GM12891 (cell line): ENCODE measurements around the gene INAFM2.

Experiments
- DNase-seq: peaks from one replicate; pipeline ENCODE4 v3.0.0; 2011; ENCODE audit warnings: low spot score; ENCODE audit not compliant: insufficient read length
- FAIRE-seq: peaks from 2 replicates; lab custom pipeline; 2011; peaks lifted over from hg19 to GRCh38; lab: Jason Lieb, UNC
- PAX5 ChIP-seq: IDR thresholded peaks from 2 replicates; pipeline ENCODE4 v1.6.1; 2011; ENCODE audit warnings: low read length, moderate library complexity, mild to moderate bottlenecking; ENCODE audit not compliant: insufficient read depth, severe bottlenecking
- POLR2A ChIP-seq: IDR thresholded peaks from 2 replicates; pipeline ENCODE4 v1.6.1; 2011; ENCODE audit warnings: low read depth, low read length, control low read depth
- POLR2AphosphoS5 ChIP-seq: IDR thresholded peaks from 2 replicates; pipeline ENCODE4 v1.6.1; 2011; ENCODE audit warnings: low read depth, low read length, control low read depth
- POU2F2 ChIP-seq: IDR thresholded peaks from 2 replicates; pipeline ENCODE4 v1.6.1; 2011; ENCODE audit warnings: low read depth, mild to moderate bottlenecking, control low read depth, low read length, moderate library complexity
- SPI1 ChIP-seq: IDR thresholded peaks from 2 replicates; pipeline ENCODE4 v1.6.1; 2011; ENCODE audit warnings: low read depth, low read length, control low read depth
- TAF1 ChIP-seq: IDR thresholded peaks from 2 replicates; pipeline ENCODE4 v1.6.1; 2011; ENCODE audit warnings: low read depth, low read length, control low read depth

Gene INAFM2

DNA sequence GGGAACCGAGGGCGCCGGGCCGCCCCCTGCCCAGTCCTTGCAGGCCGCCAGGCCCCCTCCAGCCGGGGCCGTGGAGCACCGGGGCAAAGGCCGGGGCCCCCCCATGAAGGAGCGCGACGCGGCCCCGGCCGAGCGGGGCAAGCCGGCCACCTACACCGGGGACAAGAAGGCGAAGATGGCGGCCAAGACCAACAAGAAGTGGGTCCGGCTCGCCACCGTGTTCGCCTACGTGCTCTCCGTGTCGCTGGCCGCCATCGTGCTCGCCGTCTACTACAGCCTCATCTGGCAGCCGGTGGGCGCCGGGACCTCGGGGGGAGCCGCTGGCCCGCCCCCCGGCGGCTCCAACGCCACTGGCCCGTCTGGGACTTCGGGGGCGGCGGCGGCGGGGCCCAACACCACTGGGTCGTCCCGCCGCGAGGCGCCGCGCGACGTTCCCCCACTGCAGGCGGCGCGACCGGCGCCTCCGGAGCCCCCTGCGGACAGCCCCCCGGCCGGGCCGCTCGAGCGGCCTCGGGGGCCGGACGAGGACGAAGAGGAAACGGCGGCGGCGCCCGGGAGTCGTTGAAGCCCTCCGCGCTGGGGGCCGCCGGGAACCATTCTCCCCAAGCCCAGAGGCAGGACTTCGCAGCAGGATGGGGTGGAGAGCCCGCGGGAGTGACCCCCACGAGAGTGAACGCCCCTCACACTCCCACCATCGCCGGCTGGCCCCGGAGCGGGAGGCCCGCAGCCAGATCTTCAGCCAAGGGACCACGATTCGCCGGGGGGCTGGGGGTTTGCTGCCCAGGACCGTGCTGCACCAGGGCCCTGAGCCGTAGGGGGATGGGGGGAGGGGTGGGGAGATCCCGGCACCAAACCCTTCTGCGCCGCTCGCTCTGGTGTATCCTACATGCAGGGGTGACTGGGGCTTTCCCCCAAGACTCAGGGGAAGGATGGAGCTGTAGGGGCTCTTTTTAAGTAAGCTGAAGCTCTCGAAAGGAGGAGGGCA, 753 bp downstream of the INAFM2 start:
- DNase-seq: no peak
- no peak for FAIRE-seq
- TF ChIP-seq SPI1 (no peak), PAX5 (no peak), POLR2A (no peak), TAF1 (no peak), POLR2AphosphoS5 (no peak), POU2F2 (no peak)

DNA sequence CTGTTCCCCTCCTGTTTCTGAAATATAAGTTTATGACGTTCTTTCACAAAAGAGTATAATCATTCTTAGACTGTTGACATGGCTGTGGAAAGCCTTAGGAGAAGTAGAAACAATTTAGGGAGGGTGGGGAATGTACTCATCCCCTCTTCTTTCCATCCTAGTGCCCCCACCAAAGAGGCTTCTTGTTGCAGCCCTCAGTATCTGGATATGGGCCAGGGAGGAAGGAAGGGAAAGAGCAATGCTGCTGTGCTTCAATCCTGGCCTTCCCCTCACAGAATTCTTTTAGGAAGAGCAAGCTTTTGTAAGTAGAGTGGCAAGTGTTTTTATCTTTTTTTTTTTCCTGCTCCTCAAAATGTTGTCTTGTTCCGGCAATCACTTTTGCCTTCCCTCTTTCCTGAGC, 1.7 kb downstream of the INAFM2 start:
- DNase-seq (no peak), FAIRE-seq (no peak)
- no peak for TF ChIP-seq SPI1
- TF ChIP-seq PAX5: no peak
- no peak for TF ChIP-seq POLR2A
- TF ChIP-seq POU2F2: no peak
- TF ChIP-seq TAF1: no peak

DNA sequence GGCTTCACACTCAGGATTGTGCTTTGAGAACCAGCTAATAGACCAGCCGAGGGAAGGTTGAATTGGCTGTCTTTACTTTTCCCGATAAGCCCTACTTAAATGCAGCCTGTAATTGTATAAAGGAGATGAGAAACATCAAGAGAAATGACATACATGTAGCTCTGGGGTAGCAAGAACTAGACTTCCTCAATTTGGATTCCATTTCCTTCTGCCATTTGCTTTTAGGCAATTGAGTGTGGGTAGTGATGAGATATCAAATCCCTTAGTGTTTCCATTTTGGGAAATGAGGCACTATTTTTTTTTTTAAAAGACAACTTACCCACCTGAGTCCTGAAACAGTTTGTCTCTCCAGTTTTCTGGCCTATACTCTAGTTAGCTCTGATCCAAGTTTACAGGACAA, 2.2 kb downstream of the INAFM2 start:
- no peak for TF ChIP-seq TAF1
- peak; percentile 58 for TF ChIP-seq SPI1
- TF ChIP-seq PAX5: no peak
- no peak for DNase-seq
- no peak for FAIRE-seq

DNA sequence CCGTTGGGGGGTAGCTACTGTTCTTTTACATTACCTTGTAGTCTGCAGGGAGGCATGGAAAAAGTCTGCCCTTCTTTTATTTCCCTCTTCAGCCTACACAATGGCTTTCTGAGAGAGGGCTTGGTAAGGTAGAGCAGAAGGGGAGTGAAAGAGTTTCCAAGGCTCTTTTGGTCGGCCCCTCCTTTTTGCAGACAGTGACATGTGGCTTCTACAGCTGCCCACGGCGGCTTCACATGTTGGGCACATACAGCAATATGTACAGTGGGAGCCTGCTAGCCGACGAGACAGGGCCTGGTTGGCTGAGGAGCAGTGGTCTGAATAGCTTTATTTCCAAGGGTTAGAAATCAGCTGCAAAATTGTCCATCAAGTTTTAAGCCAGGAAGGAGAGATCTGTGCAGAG, 4.0 kb downstream of the INAFM2 start:
- DNase-seq (no peak), FAIRE-seq (no peak)
- TF ChIP-seq POLR2AphosphoS5 (no peak), TAF1 (no peak), PAX5 (no peak)

DNA sequence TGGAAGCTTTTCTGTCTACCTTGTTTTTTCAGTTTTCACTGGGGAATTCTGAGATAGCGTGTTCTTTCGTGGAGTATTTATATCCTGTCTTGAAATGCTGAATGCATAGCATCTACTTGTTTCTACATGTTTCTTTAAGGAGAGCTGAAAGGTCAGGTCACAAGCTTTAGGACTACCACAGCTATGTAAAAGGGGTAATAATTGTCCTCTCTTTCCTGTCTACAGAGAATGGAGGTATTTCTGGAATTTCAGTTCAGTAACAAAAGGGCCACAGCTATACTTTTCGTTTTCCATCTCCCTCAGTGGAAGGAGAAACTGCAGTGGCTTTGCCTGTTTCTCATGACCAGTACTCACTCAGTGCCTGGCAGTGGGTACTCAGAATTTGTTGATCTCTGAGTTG, 4.7 kb downstream of the INAFM2 start:
- DNase-seq (no peak), FAIRE-seq (no peak)
- no peak for TF ChIP-seq POU2F2
- TF ChIP-seq PAX5: no peak
- TF ChIP-seq POLR2AphosphoS5: no peak
- no peak for TF ChIP-seq SPI1
- no peak for TF ChIP-seq POLR2A
- no peak for TF ChIP-seq TAF1

DNA sequence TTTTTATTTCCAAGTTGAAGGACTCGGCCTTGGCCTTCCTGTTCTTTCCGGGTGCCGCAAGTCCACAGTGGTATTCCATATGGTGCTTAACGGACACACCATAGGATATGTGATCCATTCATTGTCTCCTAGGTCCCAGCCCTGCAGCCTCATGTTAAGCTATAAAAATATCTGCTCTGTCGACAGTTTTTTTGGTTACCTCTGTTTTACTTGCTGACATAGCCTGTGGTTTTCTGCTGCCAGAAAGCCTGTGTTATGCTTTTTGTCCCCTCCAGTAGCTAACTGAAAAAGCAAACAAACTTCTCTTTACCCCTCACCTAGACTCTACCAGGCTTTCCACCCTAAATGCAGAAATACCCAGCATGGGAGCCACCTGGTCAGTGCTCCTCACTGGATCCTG, 5.3 kb downstream of the INAFM2 start:
- TF ChIP-seq PAX5: no peak
- no peak for FAIRE-seq
- DNase-seq: no peak

DNA sequence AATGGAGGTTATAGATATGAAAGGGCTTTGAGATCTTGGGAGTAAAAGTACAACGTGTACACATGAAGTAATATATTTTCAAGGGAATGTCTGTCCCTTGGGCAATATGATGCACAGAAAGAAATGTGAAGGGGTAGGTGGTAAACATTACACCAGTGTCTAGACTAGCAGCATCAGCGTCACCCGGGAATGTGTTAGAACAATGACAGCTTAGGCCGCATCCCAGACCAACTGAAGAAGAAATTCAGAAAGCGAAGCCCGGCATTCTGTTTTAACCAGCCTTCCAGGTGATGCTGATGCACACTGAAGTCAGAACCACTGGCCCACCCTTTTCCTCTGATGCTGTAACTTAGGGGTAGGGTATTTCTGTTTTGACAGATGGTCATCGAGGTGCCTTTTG, 6.3 kb downstream of the INAFM2 start:
- TF ChIP-seq POLR2A (no peak), POLR2AphosphoS5 (no peak), TAF1 (no peak), SPI1 (no peak), POU2F2 (no peak), PAX5 (no peak)
- FAIRE-seq (no peak), DNase-seq (no peak)

DNA sequence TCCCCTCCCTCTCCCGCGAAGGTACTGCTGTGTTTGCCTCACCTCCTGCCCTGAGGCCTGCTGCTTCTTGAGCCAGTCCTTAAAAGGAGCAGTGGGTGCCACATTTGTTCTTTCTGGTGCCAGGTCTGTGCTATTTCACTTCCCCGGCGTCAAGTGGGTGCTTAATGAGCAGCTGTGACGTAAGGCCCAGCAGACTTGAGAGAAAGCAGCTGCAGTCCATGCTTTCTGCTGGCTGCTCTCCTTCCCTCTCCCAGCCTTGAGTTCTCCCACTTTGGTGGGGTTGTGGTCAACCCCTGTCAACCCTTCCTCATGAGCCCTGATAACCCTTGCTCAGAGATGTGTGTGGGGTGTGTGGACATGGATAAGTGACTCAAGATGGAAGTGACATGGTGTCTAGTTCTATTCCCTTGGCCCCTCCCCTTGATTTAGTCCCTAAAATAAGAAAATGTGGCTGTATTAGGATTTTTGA, 6.9 kb downstream of the INAFM2 start:
- TF ChIP-seq POLR2AphosphoS5 (no peak), POLR2A (no peak), TAF1 (no peak)
- FAIRE-seq (no peak), DNase-seq (no peak)

DNA sequence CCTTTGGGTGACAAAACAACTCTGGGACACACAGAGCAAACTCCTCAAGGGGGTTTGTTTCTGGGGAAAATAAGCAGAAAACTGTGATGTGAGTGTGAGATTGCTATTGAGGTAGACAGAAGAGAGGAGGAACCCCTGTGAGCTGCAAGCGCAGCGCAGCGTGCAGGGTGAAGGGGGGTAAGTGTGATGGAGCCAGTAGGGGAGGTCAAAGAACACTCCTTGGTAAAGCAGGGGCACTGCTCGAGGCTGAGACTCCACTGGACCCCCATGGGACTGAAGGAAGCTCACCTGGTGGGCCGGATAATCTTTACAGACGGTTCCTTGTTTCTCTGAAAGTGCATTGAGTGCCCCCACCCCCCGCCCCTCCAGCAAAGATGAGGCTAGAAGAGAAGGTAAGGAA, 7.5 kb downstream of the INAFM2 start:
- TF ChIP-seq PAX5 (no peak), POLR2A (no peak), POLR2AphosphoS5 (no peak), POU2F2 (no peak), TAF1 (no peak), SPI1 (no peak)
- FAIRE-seq: no peak
- no peak for DNase-seq

DNA sequence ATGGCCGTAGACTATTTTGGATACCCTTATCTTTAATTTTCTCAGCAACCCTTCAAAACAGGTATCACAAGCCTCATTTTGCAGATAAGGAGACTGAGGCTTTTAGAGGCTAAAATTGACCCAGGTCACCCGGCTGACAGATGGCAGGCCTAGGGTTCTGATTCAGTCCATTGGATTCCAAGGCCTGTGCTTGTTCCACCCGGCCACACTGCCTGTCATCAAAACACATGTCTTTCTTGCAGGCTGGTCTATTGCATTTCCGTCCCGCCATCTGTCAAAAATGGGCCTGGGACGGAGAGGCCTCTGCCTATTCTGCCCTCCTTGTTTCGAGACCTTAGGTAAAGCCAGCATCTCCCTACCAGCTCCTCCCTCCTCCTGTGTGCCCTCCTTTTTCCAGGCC, 8.1 kb downstream of the INAFM2 start:
- no peak for TF ChIP-seq SPI1
- TF ChIP-seq POLR2AphosphoS5: no peak
- no peak for TF ChIP-seq POLR2A
- TF ChIP-seq POU2F2: no peak
- TF ChIP-seq PAX5: no peak
- no peak for TF ChIP-seq TAF1
- DNase-seq (no peak), FAIRE-seq (no peak)
